Colonic mucosa (tissue), 4 donors: ENCODE measurements around the gene ATP10A. TPM values are rescaled to one million over a fixed set of nuclear protein-coding genes. Genes with fewer than 3 reads are reported as not detected.

ENCODE experiments used
- DNase-seq: peaks from one replicate; pipeline ENCODE4 v3.0.0-alpha.2; 2020
- H3K27ac ChIP-seq: fragments of 200-600 bp; one replicate; pipeline ENCODE4 v1.8.0; 2021
- H3K27me3 ChIP-seq: fragments of 200-600 bp; one replicate; pipeline ENCODE4 v1.8.0; 2021
- H3K36me3 ChIP-seq: fragments of 200-600 bp; one replicate; pipeline ENCODE4 v1.8.0; 2021
- H3K4me1 ChIP-seq: fragments of 200-600 bp; one replicate; pipeline ENCODE4 v1.8.0; 2021; ENCODE audit warnings: mild to moderate bottlenecking
- H3K4me3 ChIP-seq: fragments of 200-600 bp; one replicate; pipeline ENCODE4 v1.8.0; 2021
- H3K9ac ChIP-seq, 2 donors: one replicate each; pipeline ENCODE4 v1.7.0; 2013; ENCODE audit warnings: control low read depth in 2 of 2, low read depth in 2 of 2, low read length in 2 of 2
- H3K9me3 ChIP-seq: fragments of 200-600 bp; one replicate; pipeline ENCODE4 v1.8.0; 2021
- CTCF ChIP-seq: fragments of 200-600 bp; IDR thresholded peaks from one replicate; pipeline ENCODE4 v1.8.0; 2022; ENCODE audit warnings: antibody characterized with exemption, mild to moderate bottlenecking
- intact Hi-C: fragments of 100-400 bp; cut with DNase I; formaldehyde crosslinking; loops from one replicate; pipeline ENCODE4 v1.14.1; 2022
- total RNA-seq, 2 donors: library from RNA; stranded (reverse); fragmentation: NEBNext Ultra II Directional in 1 of 2; extraction: Animal tissue kit (Norgen Biotek cat#: 25700) in 1 of 2; gene quantifications; one replicate each; pipeline ENCODE4 v1.2.1, GENCODE V29; 2021
- donor health status: healthy.
- donor health status: DM: no; HTN: no; CAD: no.
- donor health status: DM: no; HTN: no; CAD: no.

ATP10A gene
- total RNA-seq, 2 donors from 2014 or later, result 0.89 to 1.0 TPM

GRCh38 chr15:25737218-25737643 lies 125.9 kb downstream of the ATP10A start:
- intact Hi-C loops, result no loop called here
- Histone ChIP-seq H3K4me1 (no peaks in the 10 kb centered on the region), H3K9me3 (no peaks in the 10 kb centered on the region), H3K9ac (no peak overlapping the region), H3K4me3 (no peak overlapping the region), H3K27me3 (no peaks in the 10 kb centered on the region), H3K27ac (no peak overlapping the region), H3K36me3 (no peaks in the 10 kb centered on the region)
- no peak for DNase-seq
- TF ChIP-seq CTCF, result no peak

- H3K36me3 ChIP-seq, result no peaks in the 10 kb centered on the region
- no peak for DNase-seq
- no peak overlapping the region for H3K9ac ChIP-seq
- H3K4me1 ChIP-seq, result no peaks in the 10 kb centered on the region
- H3K27ac ChIP-seq, result no peak overlapping the region
- no peak for TF ChIP-seq CTCF
- no peaks in the 10 kb centered on the region for H3K27me3 ChIP-seq
- no peaks in the 10 kb centered on the region for H3K9me3 ChIP-seq
- no peak overlapping the region for H3K4me3 ChIP-seq
- intact Hi-C loops, result no loop called here
These were observed 126.7 kb downstream of the ATP10A start for GRCh38 chr15:25736461-25736860.

- Histone ChIP-seq H3K27ac (no peak overlapping the region), H3K36me3 (no peaks in the 10 kb centered on the region), H3K4me3 (no peak overlapping the region), H3K4me1 (no peaks in the 10 kb centered on the region), H3K27me3 (no peaks in the 10 kb centered on the region), H3K9ac (no peak overlapping the region), H3K9me3 (no peaks in the 10 kb centered on the region)
- TF ChIP-seq CTCF, result no peak
- intact Hi-C loops, result no loop called here
- no peak for DNase-seq
These were observed 127.4 kb downstream of the ATP10A start for GRCh38 chr15:25735550-25736384.

GRCh38 chr15:25734680-25735355 lies 128.3 kb downstream of the ATP10A start:
- no peaks in the 10 kb centered on the region for H3K9me3 ChIP-seq
- TF ChIP-seq CTCF, result no peak
- H3K36me3 ChIP-seq, result no peaks in the 10 kb centered on the region
- H3K4me3 ChIP-seq, result no peak overlapping the region
- no peak overlapping the region for H3K9ac ChIP-seq
- no peaks in the 10 kb centered on the region for H3K27me3 ChIP-seq
- intact Hi-C loops, result no loop called here
- no peaks in the 10 kb centered on the region for H3K4me1 ChIP-seq
- H3K27ac ChIP-seq, result no peak overlapping the region
- DNase-seq, result no peak

GRCh38 chr15:25733856-25734679 lies 129.1 kb downstream of the ATP10A start:
- no peak for TF ChIP-seq CTCF
- no peak overlapping the region for H3K9ac ChIP-seq
- no peak for DNase-seq
- no peaks in the 10 kb centered on the region for H3K27me3 ChIP-seq
- H3K27ac ChIP-seq, result no peak overlapping the region
- no peaks in the 10 kb centered on the region for H3K4me1 ChIP-seq
- H3K4me3 ChIP-seq, result no peak overlapping the region
- intact Hi-C loops, result no loop called here
- H3K9me3 ChIP-seq, result no peaks in the 10 kb centered on the region
- H3K36me3 ChIP-seq, result no peaks in the 10 kb centered on the region
